Measurements from ENCODE around the gene NDRG4.

- TF ChIP-seq CTCF (IDR thresholded peaks at IDR 0.05; ENCODE audit: low read depth, low read length, poor library complexity, severe bottlenecking) (no peak), EZH2phosphoT487 (IDR thresholded peaks at IDR 0.05; ENCODE audit: borderline replicate concordance, low read length) (no peak)
These were observed 18.6 kb upstream of the NDRG4 start for GRCh38 chr16:58481226-58481869.

Measured in DOHH2 (cell line).